Spleen (tissue), 7 donors: Measurements from ENCODE around the gene PTPN6.

Experiments
- POLR2A ChIP-seq, 3 donors: fragments of 450-650 bp; IDR thresholded peaks; one replicate each; pipeline ENCODE4 v1.5.1; 2017; ENCODE audit warnings: antibody characterized with exemption in 3 of 3, mild to moderate bottlenecking in 1 of 3
- POLR2AphosphoS5 ChIP-seq, 3 donors: sonication (generic); formaldehyde crosslinking; IDR thresholded peaks; one replicate each; pipeline ENCODE4 v1.5.1; 2017; ENCODE audit warnings: antibody characterized with exemption in 3 of 3
- TF ChIP-seq, protein P1 (sequence below), 11 experiments: fragments of 200-600 bp in 7 of 11; fragments of 450-650 bp in 4 of 11; sonication (generic) in 4 of 11; IDR thresholded peaks in 8 of 11; conservative IDR thresholded peaks in 3 of 11; 1 replicate in 7 of 11; 2 replicates in 4 of 11; pipeline versions ENCODE4 v1.4.0 to v1.8.0; 2016 to 2021; ENCODE audit warnings: antibody characterized with exemption in 11 of 11, inconsistent platforms in 4 of 11, mild to moderate bottlenecking in 1 of 11
- donor health status: DM: no; HTN: no; CAD: no; lungs with moderate emphysema.
- donor health status: DM: no; HTN: no; CAD: no.
- donor health status: DM: no; HTN: no; CAD: no.

DNA sequence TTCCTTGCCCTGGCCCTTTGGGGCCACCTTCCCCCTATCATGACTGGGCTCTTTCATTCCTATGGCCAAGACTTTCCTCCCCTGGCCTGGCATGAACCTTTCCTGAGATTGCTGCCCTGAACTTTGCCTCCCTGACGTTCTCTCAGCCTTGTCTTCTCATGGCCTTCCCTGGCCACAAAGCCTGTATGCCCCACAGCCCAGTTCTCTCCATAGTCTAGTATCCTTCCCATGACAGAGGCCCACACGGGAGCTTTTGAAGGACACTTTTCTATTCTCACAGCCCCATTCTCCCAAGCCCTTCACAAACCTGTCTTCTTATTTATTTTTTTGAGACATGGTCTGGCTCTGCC, 12.0 kb upstream of the PTPN6 start:
- TF ChIP-seq, protein P1, sequence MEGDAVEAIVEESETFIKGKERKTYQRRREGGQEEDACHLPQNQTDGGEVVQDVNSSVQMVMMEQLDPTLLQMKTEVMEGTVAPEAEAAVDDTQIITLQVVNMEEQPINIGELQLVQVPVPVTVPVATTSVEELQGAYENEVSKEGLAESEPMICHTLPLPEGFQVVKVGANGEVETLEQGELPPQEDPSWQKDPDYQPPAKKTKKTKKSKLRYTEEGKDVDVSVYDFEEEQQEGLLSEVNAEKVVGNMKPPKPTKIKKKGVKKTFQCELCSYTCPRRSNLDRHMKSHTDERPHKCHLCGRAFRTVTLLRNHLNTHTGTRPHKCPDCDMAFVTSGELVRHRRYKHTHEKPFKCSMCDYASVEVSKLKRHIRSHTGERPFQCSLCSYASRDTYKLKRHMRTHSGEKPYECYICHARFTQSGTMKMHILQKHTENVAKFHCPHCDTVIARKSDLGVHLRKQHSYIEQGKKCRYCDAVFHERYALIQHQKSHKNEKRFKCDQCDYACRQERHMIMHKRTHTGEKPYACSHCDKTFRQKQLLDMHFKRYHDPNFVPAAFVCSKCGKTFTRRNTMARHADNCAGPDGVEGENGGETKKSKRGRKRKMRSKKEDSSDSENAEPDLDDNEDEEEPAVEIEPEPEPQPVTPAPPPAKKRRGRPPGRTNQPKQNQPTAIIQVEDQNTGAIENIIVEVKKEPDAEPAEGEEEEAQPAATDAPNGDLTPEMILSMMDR (IDR thresholded peaks at IDR 0.05 in 8 of 11, conservative IDR thresholded peaks at IDR 0.05 in 3 of 11), result no peak
- TF ChIP-seq POLR2A (IDR thresholded peaks at IDR 0.05), result no peak
- TF ChIP-seq POLR2AphosphoS5 (IDR thresholded peaks at IDR 0.05), result peak in 1 of 3 donors; percentile 3
